ENCODE results near the gene RBM26. TPM values are rescaled to one million over a fixed set of nuclear protein-coding genes. Genes with fewer than 3 reads are reported as not detected.

RBM26 gene
- total RNA-seq, 1 experiment from 2014 or later: 60.4 TPM

- Histone ChIP-seq H3K4me1 (no peaks in the 10 kb centered on the region), H3K36me3 (ENCODE audit: control insufficient read depth, insufficient read depth, low read length) (no peaks in the 10 kb centered on the region), H3K9me3 (peaks cover 7% of the 10 kb centered on the region; the same call in 1 of the 2 replicates), H3K4me3 (ENCODE audit: low read depth, low read length) (no peak overlapping the region), H3K27me3 (replicated peaks; ENCODE audit: control insufficient read depth, insufficient read depth, low read length) (no peaks in the 10 kb centered on the region)
- CTCF ChIA-PET: interaction anchor here (0.7 kb wide), 1 partner anchor 15 kb away, joined by 4 read pairs; no protein-coding TSS in a partner anchor
- intact Hi-C loops (cut with micrococcal nuclease; ENCODE audit: unreplicated experiment): no loop called here
- no TSS peak for BruUV-seq (replicated peaks)
- Mint-ChIP-seq H3K9me3 (ENCODE audit: unreplicated experiment) (no peaks in the 10 kb centered on the region), H3K4me3 (ENCODE audit: unreplicated experiment) (no peak overlapping the region), H3K4me1 (ENCODE audit: low read depth, unreplicated experiment) (no peaks in the 10 kb centered on the region), H3K27ac (ENCODE audit: unreplicated experiment) (no peak overlapping the region), H3K36me3 (ENCODE audit: insufficient read depth, unreplicated experiment) (no peaks in the 10 kb centered on the region), H3K27me3 (ENCODE audit: insufficient read depth, unreplicated experiment) (peaks cover 2% of the 10 kb centered on the region)
- no peak for TF ChIP-seq CTCF (IDR thresholded peaks at IDR 0.05; ENCODE audit: insufficient read depth in 1 of 2, low read depth in 1 of 2, low read length in 1 of 2, severe bottlenecking in 1 of 2, unreplicated experiment in 1 of 2)
- no peak for DNase-seq
- POLR2A ChIA-PET: no interaction called here
Observed at GRCh38 chr13:79295906-79296706, 109.9 kb downstream of the RBM26 start.

- Histone ChIP-seq H3K27me3 (replicated peaks; ENCODE audit: control insufficient read depth, insufficient read depth, low read length) (no peaks in the 10 kb centered on the region), H3K9me3 (no peaks in the 10 kb centered on the region), H3K4me1 (no peaks in the 10 kb centered on the region), H3K4me3 (ENCODE audit: low read depth, low read length) (no peak overlapping the region), H3K36me3 (ENCODE audit: control insufficient read depth, insufficient read depth, low read length) (no peaks in the 10 kb centered on the region)
- no TSS peak for BruUV-seq (replicated peaks)
- Mint-ChIP-seq H3K27me3 (ENCODE audit: insufficient read depth, unreplicated experiment) (peaks cover 5% of the 10 kb centered on the region), H3K4me1 (ENCODE audit: low read depth, unreplicated experiment) (no peaks in the 10 kb centered on the region), H3K9me3 (ENCODE audit: unreplicated experiment) (no peaks in the 10 kb centered on the region), H3K36me3 (ENCODE audit: insufficient read depth, unreplicated experiment) (no peaks in the 10 kb centered on the region), H3K27ac (ENCODE audit: unreplicated experiment) (no peak overlapping the region), H3K4me3 (ENCODE audit: unreplicated experiment) (no peak overlapping the region)
- POLR2A ChIA-PET: no interaction called here
- no peak for DNase-seq
- intact Hi-C loops (cut with micrococcal nuclease; ENCODE audit: unreplicated experiment): no loop called here
- no peak for TF ChIP-seq CTCF (IDR thresholded peaks at IDR 0.05; ENCODE audit: insufficient read depth in 1 of 2, low read depth in 1 of 2, low read length in 1 of 2, severe bottlenecking in 1 of 2, unreplicated experiment in 1 of 2)
- CTCF ChIA-PET: no interaction called here
Observed at GRCh38 chr13:79290595-79291244, 115.3 kb downstream of the RBM26 start.

GRCh38 chr13:79289571-79289970 is 116.5 kb downstream of the RBM26 start:
- BruUV-seq (replicated peaks): no TSS peak
- Mint-ChIP-seq H3K4me3 (ENCODE audit: unreplicated experiment) (no peak overlapping the region), H3K9me3 (ENCODE audit: unreplicated experiment) (no peaks in the 10 kb centered on the region), H3K36me3 (ENCODE audit: insufficient read depth, unreplicated experiment) (no peaks in the 10 kb centered on the region), H3K27ac (ENCODE audit: unreplicated experiment) (no peak overlapping the region), H3K4me1 (ENCODE audit: low read depth, unreplicated experiment) (no peaks in the 10 kb centered on the region), H3K27me3 (ENCODE audit: insufficient read depth, unreplicated experiment) (peaks cover 3% of the 10 kb centered on the region)
- Histone ChIP-seq H3K4me1 (no peaks in the 10 kb centered on the region), H3K36me3 (ENCODE audit: control insufficient read depth, insufficient read depth, low read length) (no peaks in the 10 kb centered on the region), H3K4me3 (ENCODE audit: low read depth, low read length) (no peak overlapping the region), H3K27me3 (replicated peaks; ENCODE audit: control insufficient read depth, insufficient read depth, low read length) (no peaks in the 10 kb centered on the region), H3K9me3 (no peaks in the 10 kb centered on the region)
- intact Hi-C loops (cut with micrococcal nuclease; ENCODE audit: unreplicated experiment): no loop called here
- ChIA-PET POLR2A (no interaction called here), CTCF (no interaction called here)
- DNase-seq: no peak
- no peak for TF ChIP-seq CTCF (IDR thresholded peaks at IDR 0.05; ENCODE audit: insufficient read depth in 1 of 2, low read depth in 1 of 2, low read length in 1 of 2, severe bottlenecking in 1 of 2, unreplicated experiment in 1 of 2)

All from Caco-2 (cell line).